ENCODE results near the gene SIT1.

The SIT1 gene

DNA sequence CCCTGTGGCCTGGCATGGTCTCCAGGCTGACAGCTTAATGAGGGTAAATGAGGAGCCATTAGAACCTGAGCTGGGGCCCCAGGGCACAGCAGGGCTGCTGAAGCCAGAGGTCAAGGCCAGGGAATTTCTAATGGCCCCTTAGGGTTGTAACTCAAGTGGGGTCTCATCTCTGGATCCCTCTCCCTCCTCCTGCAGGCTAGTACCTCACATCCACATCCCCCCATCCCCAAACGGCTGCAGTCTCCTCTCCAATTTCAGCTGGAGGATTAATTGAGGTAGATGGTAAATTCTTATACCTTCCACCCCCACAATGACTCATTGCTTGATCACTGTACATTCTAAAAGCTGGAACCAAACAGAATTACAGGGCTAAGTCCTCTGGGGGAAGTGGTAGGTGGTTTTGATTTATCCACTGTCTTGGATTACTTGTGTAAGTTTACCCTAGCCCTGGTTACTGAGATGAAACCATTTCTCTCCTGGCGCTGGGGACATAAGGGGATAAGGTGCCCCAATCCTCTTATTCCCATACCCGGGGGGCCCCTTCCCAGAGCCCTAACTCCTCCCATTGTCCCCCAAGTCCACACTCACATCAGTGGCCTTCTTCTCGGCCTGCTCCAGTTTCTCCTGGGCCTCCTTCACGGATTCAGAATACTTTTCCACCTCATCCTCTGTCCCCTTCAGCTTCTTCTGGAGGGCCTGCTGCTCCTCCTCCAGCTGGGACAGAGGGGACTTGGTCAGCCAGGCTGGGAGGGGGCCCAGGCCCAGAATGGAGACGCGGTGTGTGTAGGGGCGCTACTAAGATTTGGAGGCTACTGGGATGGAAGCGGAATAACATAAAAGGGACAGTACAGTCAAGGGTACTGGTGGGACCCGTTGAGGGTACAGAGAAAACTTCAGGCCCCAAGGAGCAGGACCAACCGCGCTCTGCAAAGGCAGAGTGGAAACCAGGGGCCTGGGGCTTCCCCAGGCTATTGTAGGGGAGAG lies 38.1 kb upstream of the SIT1 start:
- Histone ChIP-seq H2BK12ac (ENCODE audit: low read length) (peak overlapping the region; percentile 79), H2BK15ac (ENCODE audit: low read length) (peak overlapping the region; percentile 35), H3K36me3 (replicated peaks in 1 of 2; ENCODE audit: control insufficient read depth in 2 of 2, insufficient read depth in 2 of 2, low read length in 2 of 2) (peaks cover 12 to 18% of the 10 kb centered on the region in 2 donors), H3K9ac (ENCODE audit: low read depth, low read length, poor library complexity) (peak overlapping the region; percentile 98), H3K9me3 (replicated peaks in 1 of 2; ENCODE audit: control insufficient read depth in 2 of 2, insufficient read depth in 1 of 2, low read depth in 1 of 2, low read length in 2 of 2) (no peaks in the 10 kb centered on the region), H3K4me2 (ENCODE audit: insufficient read depth, low read length, poor library complexity, severe bottlenecking) (peak overlapping the region; percentile 88), H2AFZ (ENCODE audit: low read length) (peak overlapping the region; percentile 17), H3K4ac (ENCODE audit: low read length) (no peak overlapping the region), H3K23ac (ENCODE audit: low read depth, low read length, poor library complexity) (peak overlapping the region; percentile 4), H4K91ac (ENCODE audit: low read depth, low read length, poor library complexity) (no peak overlapping the region), H4K8ac (ENCODE audit: low read depth, low read length) (no peak overlapping the region), H3K14ac (ENCODE audit: low read length) (no peak overlapping the region), H3K27ac (replicated peaks; ENCODE audit: low read length) (peak overlapping the region; percentile 65), H3K4me1 (ENCODE audit: control insufficient read depth in 2 of 2, insufficient read depth in 1 of 2, low read depth in 1 of 2, low read length in 2 of 2) (peaks cover 12 to 21% of the 10 kb centered on the region in 2 donors), H3K4me3 (ENCODE audit: low read length in 2 of 2) (peak overlapping the region in 1 of 2 donors; percentile 86), H2BK120ac (ENCODE audit: low read depth, low read length) (peak overlapping the region; percentile 75), H2AK5ac (ENCODE audit: low read depth, low read length) (peak overlapping the region; percentile 76), H2BK5ac (ENCODE audit: low read length) (peak overlapping the region; percentile 91), H3K79me1 (ENCODE audit: low read depth, low read length) (peaks cover 6% of the 10 kb centered on the region), H3K27me3 (ENCODE audit: control insufficient read depth in 3 of 3, insufficient read depth in 3 of 3, low read depth in 1 of 3, low read length in 3 of 3) (no peaks in the 10 kb centered on the region), H3K18ac (ENCODE audit: low read length) (peak overlapping the region; percentile 99)
- DNase-seq (ENCODE audit: low spot score): no peak
- no CpG with 5 or more reads among the region's 12 CpGs for WGBS, 2 donors (ENCODE audit: extremely low coverage in 2 of 2, insufficient read length in 2 of 2, insufficient replicate concordance in 1 of 2)

DNA sequence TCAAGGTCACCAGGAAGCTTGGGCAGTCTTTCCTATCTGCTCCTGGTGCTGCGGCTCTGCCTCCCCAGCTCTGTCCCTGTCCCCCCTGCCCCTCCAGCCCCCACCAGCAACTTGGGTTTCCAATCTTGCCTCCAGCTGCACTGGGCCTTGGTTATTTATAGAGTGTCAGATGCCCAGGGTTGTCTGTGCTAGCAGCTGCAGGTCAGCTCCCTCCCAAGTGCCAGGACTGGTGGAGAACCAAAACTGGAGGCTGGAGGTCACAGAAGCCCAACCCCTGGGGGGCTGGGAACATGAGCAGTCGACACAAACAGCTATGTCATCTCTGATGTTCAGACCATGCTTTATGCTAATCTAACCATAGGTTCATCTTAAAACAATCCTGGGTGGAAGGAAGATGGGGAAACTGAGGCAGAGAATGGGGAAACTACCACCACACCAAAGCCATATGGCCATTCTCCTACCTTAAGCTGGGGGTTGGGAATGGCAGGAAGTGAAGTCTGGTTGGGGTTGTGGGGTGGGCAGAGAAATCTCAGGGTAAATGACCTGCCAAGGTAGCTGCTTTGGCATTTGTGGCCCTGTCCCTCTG lies 37.3 kb upstream of the SIT1 start:
- H2BK15ac ChIP-seq (ENCODE audit: low read length): no peak overlapping the region
- no peak overlapping the region for H4K8ac ChIP-seq (ENCODE audit: low read depth, low read length)
- no peak overlapping the region for H3K4ac ChIP-seq (ENCODE audit: low read length)
- WGBS, 2 donors (ENCODE audit: extremely low coverage in 2 of 2, insufficient read length in 2 of 2, insufficient replicate concordance in 1 of 2): no CpG with 5 or more reads among the region's 2 CpGs
- H3K4me3 ChIP-seq (ENCODE audit: low read length in 2 of 2): no peak overlapping the region
- H3K9me3 ChIP-seq (replicated peaks in 1 of 2; ENCODE audit: control insufficient read depth in 2 of 2, insufficient read depth in 1 of 2, low read depth in 1 of 2, low read length in 2 of 2): no peaks in the 10 kb centered on the region
- no peak overlapping the region for H4K91ac ChIP-seq (ENCODE audit: low read depth, low read length, poor library complexity)
- no peak overlapping the region for H2AFZ ChIP-seq (ENCODE audit: low read length)
- H2AK5ac ChIP-seq (ENCODE audit: low read depth, low read length): no peak overlapping the region
- H3K4me2 ChIP-seq (ENCODE audit: insufficient read depth, low read length, poor library complexity, severe bottlenecking): no peak overlapping the region
- no peak overlapping the region for H2BK12ac ChIP-seq (ENCODE audit: low read length)
- no peak overlapping the region for H3K18ac ChIP-seq (ENCODE audit: low read length)
- H2BK120ac ChIP-seq (ENCODE audit: low read depth, low read length): no peak overlapping the region
- H3K27me3 ChIP-seq (ENCODE audit: control insufficient read depth in 3 of 3, insufficient read depth in 3 of 3, low read depth in 1 of 3, low read length in 3 of 3): no peaks in the 10 kb centered on the region
- no peak overlapping the region for H3K9ac ChIP-seq (ENCODE audit: low read depth, low read length, poor library complexity)
- no peak overlapping the region for H3K27ac ChIP-seq (replicated peaks; ENCODE audit: low read length)
- no peak for DNase-seq (ENCODE audit: low spot score)
- H3K4me1 ChIP-seq (ENCODE audit: control insufficient read depth in 2 of 2, insufficient read depth in 1 of 2, low read depth in 1 of 2, low read length in 2 of 2): peaks cover 12 to 21% of the 10 kb centered on the region in 2 donors
- no peak overlapping the region for H3K14ac ChIP-seq (ENCODE audit: low read length)
- H3K36me3 ChIP-seq (replicated peaks in 1 of 2; ENCODE audit: control insufficient read depth in 2 of 2, insufficient read depth in 2 of 2, low read length in 2 of 2): peaks cover 15 to 24% of the 10 kb centered on the region in 2 donors
- H3K23ac ChIP-seq (ENCODE audit: low read depth, low read length, poor library complexity): no peak overlapping the region
- H2BK5ac ChIP-seq (ENCODE audit: low read length): no peak overlapping the region
- peaks cover 6% of the 10 kb centered on the region for H3K79me1 ChIP-seq (ENCODE audit: low read depth, low read length)

DNA sequence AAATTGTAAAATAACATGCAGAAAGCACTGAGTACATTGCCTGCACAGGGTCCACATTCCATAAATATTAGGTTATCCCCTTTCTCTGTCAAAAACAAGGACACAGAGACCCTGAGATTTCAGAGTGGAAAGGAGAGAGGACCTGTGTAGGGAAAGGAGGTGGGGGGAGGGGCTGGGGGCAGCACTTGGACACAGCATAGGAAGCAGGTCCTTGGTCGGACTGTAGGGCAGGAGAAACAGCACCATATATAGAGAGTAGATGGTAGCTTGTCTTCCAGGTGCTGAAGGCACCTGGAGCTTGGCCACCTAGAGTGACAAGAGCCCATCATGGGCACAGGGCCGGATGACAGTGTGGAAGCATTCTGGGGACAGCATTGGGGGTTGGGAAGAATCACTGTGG lies 36.6 kb upstream of the SIT1 start:
- Histone ChIP-seq H3K4me1 (ENCODE audit: control insufficient read depth in 2 of 2, insufficient read depth in 1 of 2, low read depth in 1 of 2, low read length in 2 of 2) (peaks cover 12 to 21% of the 10 kb centered on the region in 2 donors), H3K9me3 (replicated peaks in 1 of 2; ENCODE audit: control insufficient read depth in 2 of 2, insufficient read depth in 1 of 2, low read depth in 1 of 2, low read length in 2 of 2) (no peaks in the 10 kb centered on the region), H3K4me2 (ENCODE audit: insufficient read depth, low read length, poor library complexity, severe bottlenecking) (no peak overlapping the region), H2BK5ac (ENCODE audit: low read length) (no peak overlapping the region), H3K4ac (ENCODE audit: low read length) (no peak overlapping the region), H3K9ac (ENCODE audit: low read depth, low read length, poor library complexity) (no peak overlapping the region), H2AK5ac (ENCODE audit: low read depth, low read length) (no peak overlapping the region), H2BK15ac (ENCODE audit: low read length) (no peak overlapping the region), H4K91ac (ENCODE audit: low read depth, low read length, poor library complexity) (no peak overlapping the region), H3K36me3 (replicated peaks in 1 of 2; ENCODE audit: control insufficient read depth in 2 of 2, insufficient read depth in 2 of 2, low read length in 2 of 2) (peaks cover 19 to 32% of the 10 kb centered on the region in 2 donors), H3K18ac (ENCODE audit: low read length) (no peak overlapping the region), H3K14ac (ENCODE audit: low read length) (no peak overlapping the region), H3K27me3 (ENCODE audit: control insufficient read depth in 3 of 3, insufficient read depth in 3 of 3, low read depth in 1 of 3, low read length in 3 of 3) (no peaks in the 10 kb centered on the region), H2BK120ac (ENCODE audit: low read depth, low read length) (no peak overlapping the region), H3K79me1 (ENCODE audit: low read depth, low read length) (peaks cover 6% of the 10 kb centered on the region), H3K23ac (ENCODE audit: low read depth, low read length, poor library complexity) (no peak overlapping the region), H3K4me3 (ENCODE audit: low read length in 2 of 2) (no peak overlapping the region), H4K8ac (ENCODE audit: low read depth, low read length) (no peak overlapping the region), H2AFZ (ENCODE audit: low read length) (no peak overlapping the region), H3K27ac (replicated peaks; ENCODE audit: low read length) (no peak overlapping the region), H2BK12ac (ENCODE audit: low read length) (no peak overlapping the region)
- no CpG with 5 or more reads among the region's 2 CpGs for WGBS, 2 donors (ENCODE audit: extremely low coverage in 2 of 2, insufficient read length in 2 of 2, insufficient replicate concordance in 1 of 2)
- no peak for DNase-seq (ENCODE audit: low spot score)

All from neuronal stem cell (in vitro differentiated cells).